Heart right ventricle (tissue), 16 donors: ENCODE data around the gene NEDD4L. TPM values are rescaled to one million over a fixed set of nuclear protein-coding genes. Genes with fewer than 3 reads are reported as not detected.
A peak's percentile ranks its signal among the peaks of the same experiment; 100 is the strongest.

Source experiments
- ATAC-seq, 8 donors: fragments of 200-7000 bp; cut with Tn5 transposase; one replicate each; pipeline ENCODE4 v1.9.1; 2020; ENCODE audit warnings: mild to moderate bottlenecking in 8 of 8, moderate library complexity in 8 of 8, moderate number of reproducible peaks in 1 of 8
- DNase-seq, 2 donors: peaks; one replicate each; pipeline ENCODE4 v3.0.0-alpha.2; 2020
- H3K27ac ChIP-seq, 10 donors: fragments of 200-600 bp; sonication (generic) in 2 of 10; one replicate each; pipeline versions ENCODE4 v1.5.0 to v1.8.0; 2020 to 2022; ENCODE audit warnings: mild to moderate bottlenecking in 3 of 10
- H3K27me3 ChIP-seq, 7 donors: fragments of 200-600 bp; one replicate each; pipeline ENCODE4 v1.8.0; 2021 to 2022; ENCODE audit warnings: mild to moderate bottlenecking in 2 of 7
- H3K36me3 ChIP-seq, 9 donors: fragments of 200-600 bp; sonication (generic) in 1 of 9; one replicate each; pipeline versions ENCODE4 v1.5.0 to v1.8.0; 2020 to 2022; ENCODE audit warnings: mild to moderate bottlenecking in 2 of 9
- H3K4me1 ChIP-seq, 9 donors: fragments of 200-600 bp; sonication (generic) in 1 of 9; one replicate each; pipeline versions ENCODE4 v1.5.0 to v1.8.0; 2020 to 2022; ENCODE audit warnings: mild to moderate bottlenecking in 4 of 9
- H3K4me3 ChIP-seq, 10 donors: fragments of 200-600 bp; sonication (generic) in 2 of 10; one replicate each; pipeline versions ENCODE4 v1.5.0 to v1.8.0; 2020 to 2022; ENCODE audit warnings: mild to moderate bottlenecking in 7 of 10, moderate library complexity in 2 of 10
- H3K9me3 ChIP-seq, 11 donors: fragments of 200-600 bp in 10 of 11; sonication (generic) in 2 of 11; one replicate each; pipeline versions ENCODE4 v1.5.0 to v1.8.0; 2013 to 2022; ENCODE audit warnings: mild to moderate bottlenecking in 2 of 11, control low read depth in 1 of 11, moderate library complexity in 1 of 11
- WGBS, 2 donors: extraction: QIAGEN DNeasy Blood & Tissue Kit; methylation state at CpG; one replicate each; pipeline ENCODE4 v1.1.7; 2013; ENCODE audit warnings: inconsistent platforms in 1 of 2; 5-methylcytosine and 5-hydroxymethylcytosine counted together
- intact Hi-C, 10 donors: fragments of 100-400 bp; cut with DNase I; formaldehyde crosslinking; loops; one replicate each; pipeline versions ENCODE4 v1.11.1 to v1.14.2; 2022
- polyA plus RNA-seq, 2 donors: library from polyadenylated mRNA; stranded (reverse); fragments of 200-250 nt; gene quantifications; one replicate each; pipeline ENCODE4 v1.2.3, GENCODE V29; 2013
- total RNA-seq, 10 donors: library from RNA; stranded (reverse); fragmentation: NEBNext Ultra II Directional in 3 of 10; extraction: Animal tissue kit (Norgen Biotek cat#: 25700) in 3 of 10; gene quantifications; one replicate each; pipeline versions ENCODE4 v1.2.1 to v1.2.4, GENCODE V29; 2021 to 2023
- TF ChIP-seq, protein P1 (sequence below), 9 donors: fragments of 200-600 bp; sonication (generic) in 2 of 9; IDR thresholded peaks; one replicate each; pipeline versions ENCODE4 v1.5.0 to v1.8.0; 2021 to 2022; ENCODE audit warnings: antibody characterized with exemption in 9 of 9, mild to moderate bottlenecking in 5 of 9, moderate library complexity in 1 of 9
- donor health status: Arrhythmogenic right ventricular cardiomyopathy.
- donor health status: ischemic (EF 13 %, LVEDD 7.1; RV severe dilation, severe dysfunction).
- donor health status: healthy with polysubstance abuse.
- donor health status: DM: no; HTN: yes; CAD: no.
- donor health status: DM: no; HTN: no; CAD: no.
- donor health status: ischemic (EF 25% LVEDD 6.9; RV normal size, moderate dysfunction).
- donor health status: ischemic (EF 25% LVEDD 5.7; RV mildly dilated, moderate dysfunction).
- donor health status: healthy.
- donor health status: DM: yes; HTN: yes; CAD: no.
- donor health status: Ischemic cardiomyopathy.
- donor health status: ischemic (EF 35%, LVEDD 5.7; RV mildly dilated, moderate dysfunction).
- donor health status: nonischemic (EF 11% LVEDD 7.7; RV severe dilation, severe dysfunction).
- donor health status: DM: yes; HTN: yes; CAD: no.
- donor health status: PGD.
- donor health status: ischemic (EF 29% LVEDD 5.4; RV normal size, mild dysfunction).
- donor health status: nonischemic (EF 23%, LVEDD 6.1; RV moderate dilation, normal function).

The NEDD4L gene
- total and polyA plus RNA-seq, 12 donors: 9.6 to 67.1 (median 49.4) TPM

DNA sequence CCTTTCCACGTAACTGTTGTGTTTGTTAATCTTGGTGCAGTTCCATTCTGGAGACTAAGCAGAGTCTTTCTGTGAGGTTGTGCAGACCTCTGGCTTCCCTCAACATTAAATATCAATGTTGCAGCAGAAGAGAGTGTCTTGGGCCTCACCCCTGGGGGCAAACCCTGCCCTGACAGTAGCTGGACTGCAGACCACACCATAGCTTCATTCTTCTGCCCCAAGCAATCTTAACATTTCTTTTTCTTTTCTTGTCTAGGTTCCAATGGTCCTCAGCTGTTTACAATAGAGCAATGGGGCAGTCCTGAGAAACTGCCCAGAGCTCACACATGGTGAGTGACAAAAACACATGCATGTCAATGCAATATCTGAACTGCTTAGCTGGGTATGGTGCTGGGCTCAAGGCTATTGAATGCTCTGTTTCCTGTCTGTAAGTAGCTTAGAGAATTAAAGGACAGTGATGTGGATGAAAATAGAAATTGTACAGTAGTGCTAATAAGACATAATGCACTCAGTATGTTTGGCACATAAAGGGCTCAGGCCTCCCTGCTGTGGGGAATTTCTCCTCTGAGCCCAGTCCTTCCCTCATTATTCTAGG, 347.3 kb downstream of the NEDD4L start:
- ATAC-seq (peak in 1 of 8 donors; percentile 15), DNase-seq (no peak)
- WGBS, 2 donors: 75 to 79% methylated on average over 1 of the region's 1 CpG
- Histone ChIP-seq H3K4me1 (peaks cover 0 to 31% (median 4%) of the 10 kb centered on the region in 9 donors), H3K27me3 (no peaks in the 10 kb centered on the region), H3K4me3 (no peak overlapping the region), H3K36me3 (peaks cover 0 to 83% (median 5%) of the 10 kb centered on the region in 9 donors), H3K27ac (peak overlapping the region in 2 of 10 donors; percentile 8 to 11), H3K9me3 (no peaks in the 10 kb centered on the region)
- TF ChIP-seq, protein P1, sequence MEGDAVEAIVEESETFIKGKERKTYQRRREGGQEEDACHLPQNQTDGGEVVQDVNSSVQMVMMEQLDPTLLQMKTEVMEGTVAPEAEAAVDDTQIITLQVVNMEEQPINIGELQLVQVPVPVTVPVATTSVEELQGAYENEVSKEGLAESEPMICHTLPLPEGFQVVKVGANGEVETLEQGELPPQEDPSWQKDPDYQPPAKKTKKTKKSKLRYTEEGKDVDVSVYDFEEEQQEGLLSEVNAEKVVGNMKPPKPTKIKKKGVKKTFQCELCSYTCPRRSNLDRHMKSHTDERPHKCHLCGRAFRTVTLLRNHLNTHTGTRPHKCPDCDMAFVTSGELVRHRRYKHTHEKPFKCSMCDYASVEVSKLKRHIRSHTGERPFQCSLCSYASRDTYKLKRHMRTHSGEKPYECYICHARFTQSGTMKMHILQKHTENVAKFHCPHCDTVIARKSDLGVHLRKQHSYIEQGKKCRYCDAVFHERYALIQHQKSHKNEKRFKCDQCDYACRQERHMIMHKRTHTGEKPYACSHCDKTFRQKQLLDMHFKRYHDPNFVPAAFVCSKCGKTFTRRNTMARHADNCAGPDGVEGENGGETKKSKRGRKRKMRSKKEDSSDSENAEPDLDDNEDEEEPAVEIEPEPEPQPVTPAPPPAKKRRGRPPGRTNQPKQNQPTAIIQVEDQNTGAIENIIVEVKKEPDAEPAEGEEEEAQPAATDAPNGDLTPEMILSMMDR (IDR thresholded peaks at IDR 0.05): no peak
- intact Hi-C loops: loop anchor here in 2 of 10 donors (10.0 kb wide), 1 partner anchor 103 kb away; no protein-coding TSS in a partner anchor

DNA sequence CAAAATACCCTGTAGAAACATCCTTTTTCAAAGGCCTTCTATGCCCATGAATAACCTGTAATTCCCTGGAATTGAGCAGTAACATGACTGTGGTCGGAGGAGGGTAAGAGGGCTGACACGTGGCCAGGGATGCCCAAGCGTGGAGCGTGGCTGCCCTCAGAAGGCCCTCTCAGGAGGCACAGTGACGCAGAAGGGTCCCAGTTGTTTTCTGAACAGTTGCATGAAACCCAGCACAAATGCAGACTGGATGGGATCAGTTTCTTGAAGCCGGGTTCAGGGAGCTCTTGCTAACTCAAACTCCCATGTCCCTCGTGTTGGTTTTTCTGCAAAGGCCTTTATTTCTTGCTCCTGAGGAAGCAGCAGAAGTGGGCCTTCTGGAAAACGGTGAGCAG, 347.9 kb downstream of the NEDD4L start:
- Histone ChIP-seq H3K4me3 (no peak overlapping the region), H3K27me3 (no peaks in the 10 kb centered on the region), H3K4me1 (peaks cover 0 to 31% (median 4%) of the 10 kb centered on the region in 9 donors), H3K36me3 (peaks cover 0 to 83% (median 5%) of the 10 kb centered on the region in 9 donors), H3K27ac (peak overlapping the region in 2 of 10 donors; percentile 8 to 11), H3K9me3 (no peaks in the 10 kb centered on the region)
- intact Hi-C loops: loop anchor here in 2 of 10 donors (10.0 kb wide), 1 partner anchor 103 kb away; no protein-coding TSS in a partner anchor
- 70 to 75% methylated on average over 8 of the region's 8 CpGs for WGBS, 2 donors
- DNase-seq: no peak
- TF ChIP-seq, protein P1 (IDR thresholded peaks at IDR 0.05): no peak
- peak in 1 of 8 donors; percentile 11 for ATAC-seq

DNA sequence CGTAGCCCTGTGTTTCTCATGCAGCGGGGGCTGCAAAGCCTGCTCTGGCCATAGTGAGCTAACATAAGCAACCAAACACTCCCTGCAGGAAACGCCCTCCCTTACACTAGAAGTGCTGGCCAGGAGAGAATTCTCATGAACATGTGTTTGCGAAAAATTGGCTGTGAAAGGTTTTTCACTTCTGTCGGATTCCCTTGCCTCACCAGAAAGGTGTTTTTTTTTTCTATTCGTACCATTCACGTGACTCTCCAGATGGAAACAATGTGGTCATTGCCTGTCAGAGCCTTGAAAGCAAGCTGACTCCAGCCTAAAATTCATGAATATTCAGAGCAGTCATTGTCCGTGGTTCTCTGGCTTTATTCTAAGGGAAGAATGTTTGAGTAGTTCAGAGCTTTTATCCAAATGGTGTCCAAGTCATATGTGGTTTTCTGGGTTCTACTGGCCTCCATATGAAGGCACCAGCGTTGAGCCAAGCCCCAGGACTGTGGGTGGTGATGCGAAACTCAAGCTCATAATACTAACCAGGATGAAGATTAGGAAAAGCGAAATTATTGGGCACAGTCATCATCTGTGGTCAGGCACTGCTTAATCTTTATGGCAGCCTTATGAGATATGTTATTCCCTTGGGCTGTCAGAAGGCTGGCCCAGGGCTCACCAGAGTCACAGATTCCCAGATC, 348.4 kb downstream of the NEDD4L start:
- TF ChIP-seq, protein P1 (IDR thresholded peaks at IDR 0.05): no peak
- H3K4me3 ChIP-seq: no peak overlapping the region
- peak in 6 of 8 donors; percentile 55 to 71 (median 60) for ATAC-seq
- DNase-seq: no peak
- 59 to 62% methylated on average over 11 of the region's 11 CpGs for WGBS, 2 donors
- peaks cover 0 to 84% (median 5%) of the 10 kb centered on the region in 9 donors for H3K36me3 ChIP-seq
- peak overlapping the region in 3 of 10 donors; percentile 1 to 16 (median 8) for H3K27ac ChIP-seq
- peaks cover 0 to 31% (median 4%) of the 10 kb centered on the region in 9 donors for H3K4me1 ChIP-seq
- intact Hi-C loops: loop anchor here in 2 of 10 donors (10.0 kb wide), 1 partner anchor 102 kb away; no protein-coding TSS in a partner anchor
- H3K27me3 ChIP-seq: no peaks in the 10 kb centered on the region
- H3K9me3 ChIP-seq: no peaks in the 10 kb centered on the region

DNA sequence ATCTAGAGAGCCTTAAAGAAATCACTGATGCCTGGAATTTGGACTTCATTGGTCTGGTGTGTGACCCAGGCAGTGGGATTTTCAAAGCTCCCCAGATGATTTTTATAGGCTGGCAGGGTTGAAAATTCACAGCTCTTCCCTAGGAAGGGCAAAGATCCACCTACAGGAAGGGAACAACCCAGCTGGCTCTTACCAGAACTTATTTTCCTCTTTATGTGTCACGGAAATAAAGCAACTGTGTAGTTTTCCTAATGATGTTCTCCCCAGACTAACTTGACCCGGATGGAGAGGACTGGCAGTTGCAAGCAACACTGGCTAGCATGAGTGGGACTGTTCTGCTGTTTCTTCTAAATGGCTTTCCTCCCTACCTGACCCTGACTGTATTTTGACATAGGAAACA, 349.3 kb downstream of the NEDD4L start:
- Histone ChIP-seq H3K4me3 (no peak overlapping the region), H3K27me3 (no peaks in the 10 kb centered on the region), H3K36me3 (peaks cover 0 to 81% (median 5%) of the 10 kb centered on the region in 9 donors), H3K27ac (peak overlapping the region in 2 of 10 donors; percentile 8 to 16), H3K4me1 (peaks cover 0 to 31% (median 4%) of the 10 kb centered on the region in 9 donors), H3K9me3 (no peaks in the 10 kb centered on the region)
- intact Hi-C loops: loop anchor here in 2 of 10 donors (10.0 kb wide), 1 partner anchor 102 kb away; no protein-coding TSS in a partner anchor
- TF ChIP-seq, protein P1 (IDR thresholded peaks at IDR 0.05): no peak
- peak in 1 of 8 donors; percentile 7 for ATAC-seq
- DNase-seq: no peak
- WGBS, 2 donors: 66 to 73% methylated on average over 2 of the region's 2 CpGs
